ENCODE results near the gene FOXB1. TPM values are rescaled to one million over a fixed set of nuclear protein-coding genes. Genes with fewer than 3 reads are reported as not detected.

Gene FOXB1
- total and polyA plus RNA-seq, 8 donors: not detected

DNA sequence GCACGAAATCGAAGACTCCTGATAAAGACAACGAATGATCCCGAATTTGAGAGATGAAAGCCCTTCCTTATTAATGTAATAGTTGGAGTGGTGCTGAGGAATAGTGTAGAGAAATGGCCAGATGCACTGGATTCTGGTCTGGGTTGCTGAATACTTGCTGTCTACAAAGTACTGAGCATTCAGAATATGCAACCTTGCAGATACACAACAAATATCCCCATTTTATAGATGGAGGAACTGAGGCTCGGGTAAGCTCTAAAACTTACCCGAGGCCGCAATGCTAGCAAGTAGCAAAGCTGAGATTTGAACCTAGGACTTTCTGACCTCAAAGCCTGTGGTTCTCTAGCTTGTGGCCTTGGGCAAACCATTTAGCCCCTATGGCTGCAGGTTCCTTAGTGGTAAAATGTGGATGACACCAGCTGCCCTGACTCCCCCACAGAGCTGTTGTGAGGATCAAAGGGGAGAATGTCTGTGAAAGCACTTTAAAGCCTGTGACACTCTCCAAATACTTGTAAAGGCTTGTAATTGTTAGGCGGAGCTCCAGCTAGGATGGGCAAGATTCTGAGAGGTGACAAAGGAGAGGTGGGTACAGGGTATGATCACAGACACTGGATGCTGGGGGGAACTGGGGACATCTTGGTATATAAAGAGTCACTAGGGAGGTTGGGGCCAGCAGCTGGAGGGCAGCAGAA, 39.8 kb downstream of the FOXB1 start:
- ATAC-seq (no peak), DNase-seq (no peak)
- Histone ChIP-seq H3K9me3 (no peaks in the 10 kb centered on the region), H3K27ac (no peak overlapping the region), H3K36me3 (no peaks in the 10 kb centered on the region), H3K4me3 (no peak overlapping the region), H3K27me3 (peaks cover 0 to 27% of the 10 kb centered on the region in 2 donors), H3K4me1 (no peaks in the 10 kb centered on the region)
- TF ChIP-seq CTCF (IDR thresholded peaks at IDR 0.05): no peak
- intact Hi-C loops (cut with DNase I): no loop called here

DNA sequence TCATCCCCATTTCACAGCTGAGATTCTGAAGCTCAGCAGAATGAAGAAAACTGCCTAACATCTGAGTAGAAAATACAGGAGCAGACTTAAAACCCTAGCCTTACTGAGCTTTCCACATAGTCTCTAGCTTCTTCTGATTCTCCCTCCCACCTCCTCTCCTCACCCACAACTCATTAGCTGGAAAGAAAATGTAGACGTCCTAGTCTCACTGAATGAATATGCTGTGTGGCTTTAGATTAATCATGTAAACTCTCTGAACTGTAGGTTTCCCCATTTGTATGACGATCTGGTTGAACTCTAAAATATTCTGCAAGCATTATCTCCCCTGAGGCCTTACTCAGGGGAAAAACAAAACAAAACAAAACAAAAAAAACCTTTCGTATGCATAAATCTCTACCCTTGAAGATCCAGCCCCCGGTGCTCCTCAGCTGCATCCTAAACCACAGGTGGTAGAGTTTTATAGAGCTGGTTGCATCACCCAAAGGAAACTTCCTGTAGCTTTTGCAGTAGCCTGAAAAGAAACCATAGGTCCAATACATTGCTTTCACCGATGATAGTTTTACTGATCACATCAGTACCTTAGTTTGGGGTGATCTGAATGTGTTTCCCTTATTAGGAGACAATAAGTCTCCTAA, 40.6 kb downstream of the FOXB1 start:
- Histone ChIP-seq H3K27me3 (peaks cover 0 to 23% of the 10 kb centered on the region in 2 donors), H3K27ac (no peak overlapping the region), H3K4me1 (no peaks in the 10 kb centered on the region), H3K9me3 (peaks cover 0 to 7% of the 10 kb centered on the region in 2 donors), H3K4me3 (no peak overlapping the region), H3K36me3 (no peaks in the 10 kb centered on the region)
- TF ChIP-seq CTCF (IDR thresholded peaks at IDR 0.05): no peak
- ATAC-seq (no peak), DNase-seq (no peak)
- intact Hi-C loops (cut with DNase I): no loop called here

DNA sequence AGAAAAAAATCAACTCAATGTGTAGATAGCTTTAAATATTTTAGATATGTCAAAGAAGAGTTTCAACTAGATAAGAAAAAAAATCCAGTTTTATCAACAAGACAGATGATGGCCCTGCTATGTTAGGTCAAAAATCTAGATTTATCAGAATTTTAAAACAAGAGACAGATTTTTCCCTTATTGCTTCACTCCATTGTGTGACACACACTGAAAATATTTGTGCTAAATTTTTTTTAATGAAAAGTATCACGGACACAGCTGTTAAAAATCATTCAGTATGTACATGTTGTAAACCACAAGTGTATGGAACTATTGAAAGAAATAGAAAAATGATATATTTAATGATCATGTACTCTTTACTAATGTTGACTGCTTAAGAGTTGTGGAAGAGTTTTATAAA, 43.6 kb downstream of the FOXB1 start:
- Histone ChIP-seq H3K36me3 (no peaks in the 10 kb centered on the region), H3K4me3 (no peak overlapping the region), H3K27ac (no peak overlapping the region), H3K27me3 (peaks cover 0 to 12% of the 10 kb centered on the region in 2 donors), H3K9me3 (peaks cover 0 to 22% of the 10 kb centered on the region in 2 donors), H3K4me1 (no peaks in the 10 kb centered on the region)
- TF ChIP-seq CTCF (IDR thresholded peaks at IDR 0.05): no peak
- intact Hi-C loops (cut with DNase I): no loop called here
- DNase-seq (no peak), ATAC-seq (no peak)

GRCh38 chr15:60049948-60050347, 45.8 kb downstream of the FOXB1 start:
- H3K4me1 ChIP-seq: no peaks in the 10 kb centered on the region
- peaks cover 0 to 22% of the 10 kb centered on the region in 2 donors for H3K9me3 ChIP-seq
- TF ChIP-seq CTCF (IDR thresholded peaks at IDR 0.05): no peak
- H3K36me3 ChIP-seq: no peaks in the 10 kb centered on the region
- H3K27ac ChIP-seq: no peak overlapping the region
- no peaks in the 10 kb centered on the region for H3K27me3 ChIP-seq
- DNase-seq (no peak), ATAC-seq (no peak)
- no peak overlapping the region for H3K4me3 ChIP-seq
- intact Hi-C loops (cut with DNase I): no loop called here

DNA sequence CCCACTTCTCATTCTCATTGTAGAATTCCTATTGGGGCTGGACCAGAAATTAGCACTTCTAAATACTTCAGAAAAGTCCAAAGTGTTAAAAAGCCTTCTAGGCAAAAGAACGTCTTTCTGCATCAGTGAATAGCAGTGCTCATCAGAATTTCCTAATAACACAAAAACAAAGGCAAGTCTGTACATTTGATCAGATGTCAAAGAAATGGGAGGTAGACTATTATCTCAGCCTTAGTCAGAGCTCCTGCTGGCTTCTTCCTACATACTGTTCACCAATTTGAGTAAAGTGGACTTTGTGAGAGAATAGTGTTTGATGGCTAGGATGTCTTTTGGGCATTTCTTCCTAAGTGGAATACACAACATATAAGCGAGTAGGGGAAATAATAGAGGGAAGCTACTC, 48.7 kb downstream of the FOXB1 start:
- Histone ChIP-seq H3K36me3 (no peaks in the 10 kb centered on the region), H3K4me3 (no peak overlapping the region), H3K27ac (no peak overlapping the region), H3K27me3 (no peaks in the 10 kb centered on the region), H3K9me3 (peaks cover 0 to 22% of the 10 kb centered on the region in 2 donors), H3K4me1 (no peaks in the 10 kb centered on the region)
- DNase-seq: no peak
- intact Hi-C loops (cut with DNase I): no loop called here
- ATAC-seq: no peak
- TF ChIP-seq CTCF (IDR thresholded peaks at IDR 0.05): no peak
